NOMO-1 (cell line): ENCODE measurements around the gene ZFPM1.

ENCODE experiments used
- DNase-seq, 2 experiments: peaks; one replicate each; lab custom pipeline; 2025; ENCODE audit not compliant: unreplicated experiment in 2 of 2; lab: John Stamatoyannopoulos, UW

The ZFPM1 gene

DNA sequence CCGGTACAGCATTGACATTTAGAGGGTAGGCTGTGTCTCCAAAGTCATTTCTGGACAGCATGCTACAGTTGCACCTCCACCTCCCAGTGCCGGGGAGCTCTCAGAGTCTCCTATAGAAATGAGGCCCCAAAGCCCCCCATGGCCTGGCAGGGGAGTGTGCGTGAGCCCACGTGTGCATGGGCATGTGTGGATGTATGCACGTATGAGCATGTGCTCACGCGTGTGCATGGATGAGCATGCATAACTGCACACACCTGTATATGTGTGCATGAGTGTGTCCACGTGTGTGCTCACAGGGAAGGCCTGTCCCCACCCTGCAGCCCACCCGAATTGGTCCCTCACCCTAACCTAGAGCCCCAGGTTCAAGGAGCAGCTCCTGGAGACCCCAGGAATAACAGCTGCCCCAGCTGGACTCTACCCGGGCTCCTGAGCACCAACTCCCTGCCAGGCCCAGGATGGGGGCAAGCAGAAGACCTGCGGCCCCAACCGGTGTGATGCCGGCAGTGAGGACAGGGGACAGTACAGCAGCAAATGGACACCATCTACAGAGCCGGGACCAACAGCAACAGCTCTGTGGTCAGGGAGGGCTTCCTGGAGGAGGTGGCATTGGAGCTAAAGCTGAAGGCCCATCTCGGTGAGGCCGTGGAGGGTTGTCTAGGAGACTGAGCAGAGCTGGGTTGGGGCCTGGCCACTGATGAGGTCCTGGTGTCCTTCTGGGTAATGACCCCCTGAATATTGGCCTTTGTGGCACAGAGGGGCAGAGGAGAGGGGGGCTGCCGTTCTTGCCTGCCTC is 35.2 kb upstream of the ZFPM1 start:
- no peak for DNase-seq

GRCh38 chr16:88418869-88419268 is 34.2 kb upstream of the ZFPM1 start:
- DNase-seq = no peak

- DNase-seq = no peak
Observed at GRCh38 chr16:88419790-88420189, 33.3 kb upstream of the ZFPM1 start.

GRCh38 chr16:88420496-88420895 is 32.6 kb upstream of the ZFPM1 start:
- no peak for DNase-seq

GRCh38 chr16:88421301-88421700 is 31.8 kb upstream of the ZFPM1 start:
- no peak for DNase-seq

DNA sequence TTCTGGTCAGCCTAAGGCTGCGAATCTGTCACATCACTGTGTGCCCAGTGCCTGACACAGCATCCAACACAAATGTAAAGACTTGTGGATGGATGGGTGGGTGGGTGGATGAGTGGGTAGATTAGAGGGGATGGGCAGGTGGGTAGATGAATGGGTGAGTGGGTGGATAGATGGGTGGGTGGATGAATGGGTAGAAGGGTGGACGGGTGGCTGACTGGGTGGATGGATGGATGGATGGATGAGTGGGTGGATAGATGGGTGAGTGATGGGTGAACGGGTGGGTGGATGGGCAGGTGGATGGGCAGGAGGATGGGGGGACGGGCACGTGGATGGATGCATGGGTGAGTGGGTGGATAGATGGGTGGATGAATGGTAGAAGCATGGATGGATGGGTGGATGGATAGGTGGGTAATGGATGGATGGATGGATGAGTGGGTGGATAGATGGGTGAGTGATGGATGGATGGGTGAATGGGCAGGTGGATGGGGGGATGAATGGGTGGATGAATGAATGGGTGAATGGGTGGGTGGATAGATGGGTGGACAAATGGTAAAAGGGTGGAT is 31.1 kb upstream of the ZFPM1 start:
- DNase-seq = no peak

DNA sequence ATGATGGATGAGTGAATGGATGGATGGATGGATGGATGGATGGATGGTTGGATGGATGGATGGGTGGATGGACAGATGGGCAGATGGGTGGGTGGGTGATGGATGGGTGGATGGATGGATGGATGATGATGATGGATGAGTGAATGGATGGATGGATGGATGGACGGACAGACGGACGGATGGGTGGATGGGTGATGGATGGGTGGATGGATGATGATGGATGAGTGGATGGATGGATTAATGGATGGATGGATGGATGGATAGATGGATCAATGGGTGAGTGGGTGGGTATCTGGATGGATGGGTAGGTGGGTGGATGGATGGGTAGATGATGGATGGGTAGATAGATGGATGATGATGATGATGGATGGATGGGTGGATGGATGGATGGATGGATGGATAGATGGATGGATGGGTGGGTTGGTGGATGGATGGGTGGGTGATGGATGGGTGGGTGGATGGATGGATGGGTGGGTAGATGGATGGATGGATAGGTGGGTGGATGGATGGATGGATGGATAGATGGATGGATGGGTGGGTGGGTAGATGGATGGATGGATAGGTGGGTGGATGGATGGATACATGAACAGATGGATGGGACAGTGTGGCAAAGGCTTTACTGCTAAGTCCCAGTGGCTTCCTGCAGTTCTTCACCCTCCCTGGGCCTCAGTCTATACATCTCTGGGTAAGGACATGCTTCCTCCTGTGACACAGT is 30.2 kb upstream of the ZFPM1 start:
- DNase-seq = no peak

DNA sequence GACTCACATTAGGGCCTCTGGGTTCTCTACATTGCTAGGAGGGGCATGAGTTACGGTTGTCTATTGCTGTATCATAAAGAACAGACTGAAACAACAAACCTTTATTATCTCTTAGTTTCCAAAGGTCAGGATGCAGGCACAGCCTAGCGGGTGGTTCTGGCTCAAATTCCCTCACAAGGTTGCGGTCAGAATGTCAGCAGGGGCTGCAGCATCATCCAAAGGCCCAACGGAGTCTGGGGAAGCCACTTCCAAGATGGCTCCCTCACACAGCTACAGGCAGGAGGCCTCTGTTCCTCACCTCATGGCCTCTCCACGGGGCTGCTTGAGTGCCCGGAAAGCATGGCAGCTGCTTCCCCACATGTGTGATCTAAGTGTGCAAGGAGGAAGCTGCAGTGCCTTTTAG is 29.6 kb upstream of the ZFPM1 start:
- DNase-seq = peak in 1 of 2 experiments; percentile 5

GRCh38 chr16:88424587-88425235 is 28.4 kb upstream of the ZFPM1 start:
- DNase-seq = no peak

DNA sequence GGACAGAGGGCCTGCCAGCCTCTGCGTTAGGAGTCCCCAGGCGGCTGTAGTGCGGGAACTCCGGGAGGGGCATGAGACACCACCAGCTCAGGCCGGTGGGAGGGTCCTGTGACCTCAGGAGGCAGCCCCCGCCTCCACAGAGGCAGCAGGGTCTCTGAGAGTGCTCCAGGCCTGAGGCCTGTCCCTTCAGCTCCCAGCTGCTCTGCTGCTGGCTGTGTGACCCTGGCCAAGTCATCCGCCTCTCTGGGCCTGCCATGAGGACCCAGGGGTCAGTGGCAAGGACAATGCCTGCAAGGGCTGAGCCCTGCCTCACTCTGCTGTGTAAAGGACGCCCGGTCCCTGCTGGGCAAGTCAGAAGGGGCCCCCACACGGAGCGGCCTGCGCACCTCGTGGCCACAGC is 27.1 kb upstream of the ZFPM1 start:
- DNase-seq = no peak

DNA sequence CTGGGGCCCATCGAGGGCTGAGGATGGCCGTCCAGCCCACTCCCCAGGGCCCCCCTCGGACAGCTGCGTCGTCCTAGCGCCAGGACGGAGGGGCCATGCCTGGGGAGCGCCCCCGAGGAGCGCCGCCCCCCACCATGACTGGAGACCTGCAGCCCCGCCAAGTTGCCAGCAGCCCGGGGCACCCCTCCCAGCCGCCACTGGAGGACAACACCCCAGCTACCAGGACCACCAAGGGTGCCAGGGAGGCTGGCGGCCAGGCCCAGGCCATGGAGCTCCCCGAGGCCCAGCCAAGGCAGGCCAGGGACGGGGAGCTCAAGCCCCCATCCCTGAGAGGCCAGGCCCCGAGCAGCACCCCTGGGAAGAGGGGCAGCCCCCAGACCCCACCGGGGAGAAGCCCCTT is 25.7 kb upstream of the ZFPM1 start:
- DNase-seq = no peak

GRCh38 chr16:88428156-88428555 is 24.9 kb upstream of the ZFPM1 start:
- no peak for DNase-seq

DNA sequence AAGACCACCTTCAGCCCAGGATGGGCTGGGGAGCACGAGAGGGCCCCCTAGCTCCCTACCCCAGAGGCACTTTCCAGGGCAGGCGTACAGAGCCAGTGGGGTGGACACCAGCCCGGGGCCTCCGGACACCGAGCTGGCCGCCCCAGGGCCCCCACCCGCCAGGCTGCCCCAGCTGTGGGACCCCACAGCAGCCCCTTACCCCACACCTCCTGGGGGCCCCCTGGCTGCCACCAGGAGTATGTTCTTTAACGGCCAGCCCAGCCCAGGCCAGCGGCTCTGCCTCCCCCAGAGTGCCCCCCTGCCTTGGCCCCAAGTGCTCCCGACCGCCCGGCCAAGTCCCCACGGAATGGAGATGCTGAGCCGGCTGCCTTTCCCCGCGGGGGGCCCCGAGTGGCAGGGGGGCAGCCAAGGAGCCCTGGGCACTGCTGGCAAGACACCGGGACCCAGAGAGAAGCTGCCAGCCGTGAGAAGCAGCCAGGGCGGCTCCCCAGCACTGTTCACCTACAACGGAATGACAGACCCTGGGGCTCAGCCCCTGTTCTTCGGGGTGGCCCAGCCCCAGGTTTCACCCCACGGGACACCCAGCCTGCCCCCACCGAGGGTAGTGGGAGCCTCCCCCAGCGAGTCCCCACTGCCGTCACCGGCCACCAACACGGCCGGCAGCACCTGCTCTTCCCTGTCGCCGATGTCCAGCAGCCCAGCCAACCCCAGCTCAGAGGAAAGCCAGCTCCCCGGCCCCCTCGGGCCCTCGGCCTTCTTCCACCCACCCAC is 24.3 kb upstream of the ZFPM1 start:
- DNase-seq = no peak

DNA sequence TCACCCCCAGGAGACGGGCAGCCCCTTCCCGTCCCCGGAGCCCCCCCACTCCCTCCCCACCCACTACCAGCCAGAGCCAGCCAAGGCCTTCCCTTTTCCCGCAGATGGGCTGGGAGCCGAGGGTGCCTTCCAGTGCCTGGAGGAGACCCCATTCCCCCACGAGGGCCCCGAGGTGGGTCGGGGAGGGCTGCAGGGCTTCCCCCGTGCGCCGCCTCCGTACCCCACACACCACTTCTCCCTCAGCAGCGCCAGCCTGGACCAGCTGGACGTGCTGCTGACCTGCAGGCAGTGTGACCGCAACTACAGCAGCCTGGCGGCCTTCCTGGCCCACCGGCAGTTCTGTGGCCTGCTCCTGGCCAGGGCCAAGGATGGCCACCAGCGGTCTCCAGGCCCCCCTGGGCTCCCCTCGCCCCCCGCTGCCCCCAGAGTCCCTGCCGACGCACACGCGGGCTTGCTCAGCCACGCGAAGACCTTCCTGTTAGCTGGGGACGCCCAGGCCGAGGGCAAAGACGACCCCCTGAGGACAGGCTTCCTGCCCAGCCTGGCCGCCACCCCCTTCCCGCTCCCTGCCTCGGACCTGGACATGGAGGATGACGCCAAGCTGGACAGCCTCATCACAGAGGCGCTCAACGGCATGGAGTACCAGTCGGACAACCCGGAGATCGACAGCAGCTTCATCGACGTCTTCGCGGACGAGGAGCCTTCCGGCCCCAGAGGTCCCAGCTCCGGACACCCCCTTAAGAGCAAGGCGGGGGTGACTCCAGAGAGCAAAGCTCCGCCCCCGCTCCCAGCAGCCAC is 23.5 kb upstream of the ZFPM1 start:
- DNase-seq = no peak

DNA sequence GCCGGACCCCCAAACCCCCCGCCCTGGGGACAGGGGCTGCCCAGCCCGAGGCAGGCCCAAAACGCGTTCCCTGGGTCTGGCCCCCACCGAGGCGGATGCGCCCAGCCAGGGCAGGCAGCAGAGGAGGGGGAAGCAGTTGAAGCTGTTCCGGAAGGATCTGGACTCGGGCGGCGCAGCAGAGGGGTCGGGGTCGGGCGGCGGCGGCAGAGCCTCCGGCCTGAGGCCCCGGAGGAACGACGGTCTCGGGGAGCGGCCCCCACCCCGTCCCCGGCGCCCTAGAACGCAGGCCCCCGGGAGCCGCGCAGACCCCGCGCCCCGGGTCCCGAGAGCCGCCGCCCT is 22.9 kb upstream of the ZFPM1 start:
- DNase-seq = peak; percentile 17 to 19

- peak; percentile 69 to 75 for DNase-seq
Observed at GRCh38 chr16:88430524-88431446, 22.3 kb upstream of the ZFPM1 start.

- DNase-seq = no peak
Observed at GRCh38 chr16:88431651-88432050, 21.4 kb upstream of the ZFPM1 start.

GRCh38 chr16:88432174-88432573 is 20.9 kb upstream of the ZFPM1 start:
- DNase-seq = no peak

DNA sequence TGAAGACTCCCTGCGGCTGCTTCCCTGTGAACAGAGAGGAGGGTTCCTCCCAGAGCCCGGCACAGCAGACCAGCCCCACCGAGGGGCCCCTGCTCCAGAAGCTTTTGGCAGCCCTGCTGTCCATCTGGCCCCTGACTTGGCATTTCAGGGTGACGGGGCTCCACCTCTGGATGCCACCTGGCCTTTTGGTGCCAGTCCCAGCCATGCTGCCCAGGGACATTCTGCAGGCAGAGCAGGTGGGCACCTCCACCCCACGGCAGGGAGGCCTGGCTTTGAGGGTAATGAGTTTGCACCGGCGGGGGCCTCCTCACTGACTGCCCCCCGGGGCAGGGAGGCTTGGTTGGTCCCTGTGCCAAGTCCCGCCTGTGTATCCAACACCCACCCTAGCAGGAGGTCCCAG is 20.3 kb upstream of the ZFPM1 start:
- no peak for DNase-seq
